ENCODE data around the gene SMARCA1.

Gene SMARCA1

GRCh38 chrX:129520151-129520550 lies 3.1 kb downstream of the SMARCA1 start:
- ChIA-PET POLR2A (ENCODE audit: low non-redundant PET) (no interaction called here), CTCF (no interaction called here)
- no peak for TF ChIP-seq CTCF (conservative IDR thresholded peaks at IDR 0.05; ENCODE audit: low read depth)
- H3K27ac ChIP-seq, result no peak overlapping the region
- no peak for DNase-seq (ENCODE audit: low spot score)

GRCh38 chrX:129516402-129516801 lies 6.9 kb downstream of the SMARCA1 start:
- no peak for TF ChIP-seq CTCF (conservative IDR thresholded peaks at IDR 0.05; ENCODE audit: low read depth)
- ChIA-PET POLR2A (ENCODE audit: low non-redundant PET) (no interaction called here), CTCF (no interaction called here)
- H3K27ac ChIP-seq, result no peak overlapping the region
- DNase-seq (ENCODE audit: low spot score), result no peak

GRCh38 chrX:129512409-129512808 lies 10.9 kb downstream of the SMARCA1 start:
- no peak for DNase-seq (ENCODE audit: low spot score)
- ChIA-PET POLR2A (ENCODE audit: low non-redundant PET) (no interaction called here), CTCF (no interaction called here)
- no peak overlapping the region for H3K27ac ChIP-seq
- TF ChIP-seq CTCF (conservative IDR thresholded peaks at IDR 0.05; ENCODE audit: low read depth), result no peak

- no peak for TF ChIP-seq CTCF (conservative IDR thresholded peaks at IDR 0.05; ENCODE audit: low read depth)
- ChIA-PET CTCF (no interaction called here), POLR2A (ENCODE audit: low non-redundant PET) (no interaction called here)
Measured at GRCh38 chrX:129511689-129512088, 11.6 kb downstream of the SMARCA1 start.

GRCh38 chrX:129510331-129510730 lies 13.0 kb downstream of the SMARCA1 start:
- no peak for DNase-seq (ENCODE audit: low spot score)
- ChIA-PET CTCF (no interaction called here), POLR2A (ENCODE audit: low non-redundant PET) (no interaction called here)
- no peak overlapping the region for H3K27ac ChIP-seq
- TF ChIP-seq CTCF (conservative IDR thresholded peaks at IDR 0.05; ENCODE audit: low read depth), result no peak

More at GRCh38 chrX:129511689-129512088, 11.6 kb downstream of the SMARCA1 start:
- H3K27ac ChIP-seq, result no peak overlapping the region
- DNase-seq (ENCODE audit: low spot score), result no peak

GRCh38 chrX:129497146-129497843 lies 26.0 kb downstream of the SMARCA1 start:
- ChIA-PET POLR2A (ENCODE audit: low non-redundant PET) (no interaction called here), CTCF (no interaction called here)
- no peak for TF ChIP-seq CTCF (conservative IDR thresholded peaks at IDR 0.05; ENCODE audit: low read depth)
- no peak for DNase-seq (ENCODE audit: low spot score)
- no peak overlapping the region for H3K27ac ChIP-seq
